Measurements from ENCODE around the gene ZNF264.

DNA sequence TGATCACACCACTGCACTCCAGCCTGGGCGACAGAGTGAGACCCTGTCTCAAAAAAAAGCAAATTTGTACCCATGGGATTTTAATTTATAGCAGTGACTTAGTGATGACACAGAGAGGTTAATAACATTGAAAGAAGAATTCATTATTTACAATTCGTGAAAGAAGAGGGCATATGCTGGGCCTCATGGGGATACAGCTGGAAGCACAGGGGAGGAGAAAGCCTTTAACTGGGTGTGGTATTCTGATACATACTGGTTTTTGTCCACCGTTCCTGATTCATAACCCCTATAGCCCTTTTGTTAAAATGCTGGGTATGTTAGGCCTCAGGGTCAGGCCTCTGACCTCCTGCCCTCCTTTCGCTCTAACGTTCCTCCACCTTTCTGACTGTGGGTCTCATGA is 10.9 kb downstream of the ZNF264 start:
- TF ChIP-seq ZNF274 (IDR thresholded peaks at IDR 0.05; ENCODE audit: low read depth, low read length): no peak
- TF ChIP-seq YY1 (IDR thresholded peaks at IDR 0.05; ENCODE audit: insufficient read depth, insufficient read length): no peak
- TF ChIP-seq SUZ12 (IDR thresholded peaks at IDR 0.05; ENCODE audit: extremely low read depth, insufficient read depth, insufficient read length): no peak

All from NT2/D1 (cell line).